K562 (cell line): ENCODE measurements around the gene RPL22. TPM values are rescaled to one million over a fixed set of nuclear protein-coding genes. Genes with fewer than 3 reads are reported as not detected.
A peak's percentile ranks its signal among the peaks of the same experiment; 100 is the strongest.

Experiments used
- CREB1 ChIP-seq, 2 experiments: sonication (generic) in 1 of 2; formaldehyde crosslinking in 1 of 2; IDR thresholded peaks; 2 replicates each; pipeline versions ENCODE4 v1.6.1 to v1.8.0; 2012 to 2022; ENCODE audit warnings: inconsistent platforms in 1 of 2, mild to moderate bottlenecking in 1 of 2, missing genetic modification reagents in 1 of 2, moderate library complexity in 1 of 2
- GTF3C2 ChIP-seq: IDR thresholded peaks from 3 replicates; pipeline ENCODE4 v1.6.1; 2011; ENCODE audit warnings: borderline replicate concordance, mild to moderate bottlenecking, moderate library complexity; ENCODE audit not compliant: insufficient read length; ENCODE audit errors: extremely low read depth
- HOMEZ ChIP-seq: fragments of 250-450 bp; sonication (Bioruptor Pico); IDR thresholded peaks from 2 replicates; pipeline ENCODE4 v1.4.0; 2020; ENCODE audit warnings: mild to moderate bottlenecking, moderate library complexity
- KLF10 ChIP-seq: fragments of 250-450 bp; sonication (Bioruptor Pico); IDR thresholded peaks from 2 replicates; pipeline ENCODE4 v1.6.1; 2021; ENCODE audit warnings: matching md5 sums
- MYNN ChIP-seq, 2 experiments: sonication (generic); formaldehyde crosslinking in 1 of 2; IDR thresholded peaks; 2 replicates each; pipeline versions ENCODE4 v1.5.0 to v1.6.1; 2016 to 2020; ENCODE audit warnings: antibody characterized with exemption in 1 of 2, missing genetic modification reagents in 1 of 2
- PTTG1 ChIP-seq: fragments of 450-650 bp; IDR thresholded peaks from 2 replicates; pipeline ENCODE4 v1.6.1; 2016; ENCODE audit warnings: low read depth, mild to moderate bottlenecking, missing genetic modification characterization, missing compliant biosample characterization
- RB1 ChIP-seq: fragments of 450-650 bp; IDR thresholded peaks from 2 replicates; pipeline ENCODE4 v1.6.1; 2017; ENCODE audit warnings: low read depth, mild to moderate bottlenecking
- SFPQ ChIP-seq: fragments of 200-400 bp; formaldehyde crosslinking; IDR thresholded peaks from 2 replicates; pipeline ENCODE4 v1.6.1; 2017; ENCODE audit warnings: mild to moderate bottlenecking, low read depth, low read length, moderate library complexity
- SIN3B ChIP-seq: fragments of 450-650 bp; IDR thresholded peaks from 2 replicates; pipeline ENCODE4 v1.6.1; 2017; ENCODE audit warnings: low read depth, mild to moderate bottlenecking, moderate library complexity
- ZBTB33 ChIP-seq: sonication (generic); formaldehyde crosslinking; IDR thresholded peaks from 2 replicates; pipeline ENCODE4 v1.8.1; 2023; ENCODE audit warnings: mild to moderate bottlenecking, missing genetic modification reagents
- ZNF212 ChIP-seq: fragments of 450-650 bp; formaldehyde crosslinking; IDR thresholded peaks from 2 replicates; pipeline ENCODE4 v1.4.0; 2020; ENCODE audit warnings: mild to moderate bottlenecking
- ZNF512 ChIP-seq: IDR thresholded peaks from 2 replicates; pipeline ENCODE4 v1.6.1; 2016; ENCODE audit warnings: missing genetic modification characterization, missing compliant biosample characterization
- ZNF780A ChIP-seq: fragments of 250-450 bp; sonication (Bioruptor Pico); IDR thresholded peaks from 2 replicates; pipeline ENCODE4 v1.5.0; 2021; ENCODE audit warnings: mild to moderate bottlenecking
- ZNF785 ChIP-seq: fragments of 250-450 bp; sonication (Bioruptor Pico); IDR thresholded peaks from 2 replicates; pipeline ENCODE4 v1.4.0; 2020; ENCODE audit warnings: mild to moderate bottlenecking
- polyA plus RNA-seq, 8 experiments: library from polyadenylated mRNA; depleted of rRNA in 4 of 8; stranded (reverse) in 5 of 8; unstranded in 3 of 8; fragments of >200 nt; fragmentation: Nextera tagmentation in 2 of 8; fragmentation: Illumina TruSeq in 1 of 8; extraction: Ambion mirVana in 2 of 8; extraction: Trizol in 1 of 8; gene quantifications; 2 replicates each; pipeline versions ENCODE4 v1.2.1 to v1.2.3, GENCODE V29; 2011 to 2014; ENCODE audit warnings: inconsistent platforms in 1 of 8, missing spikeins in 1 of 8
- total RNA-seq, 7 experiments: library from RNA; depleted of rRNA in 6 of 7; stranded (reverse); fragments of >200 nt in 6 of 7; fragmentation: Illumina TruSeq in 2 of 7; extraction: Trizol in 2 of 7; gene quantifications; 2 replicates each; pipeline versions ENCODE4 v1.2.1 to v1.2.3, GENCODE V29; 2011 to 2021; ENCODE audit warnings: low replicate concordance in 1 of 7

The RPL22 gene
- total and polyA plus RNA-seq, 9 of the 15 experiments (the other 6 are each of a cell fraction or from before 2014, with no cell fraction given), result 467 to 1,165 (median 607) TPM

- no peak for TF ChIP-seq SFPQ
- TF ChIP-seq MYNN (IDR thresholded peaks at IDR 0.05), result peak; percentile 75; the same call in 1 of the 2 replicates
- TF ChIP-seq MYNN (CRISPR knock-in tag; IDR thresholded peaks at IDR 0.05), result no peak
- TF ChIP-seq RB1, result peak; percentile 80
- no peak for TF ChIP-seq ZNF512
- TF ChIP-seq PTTG1 (tag), result 0 out of 2 replicates have a peak, but pooled peaks have one; percentile 31
- no peak for TF ChIP-seq ZNF212 (CRISPR knock-in tag)
- no peak for TF ChIP-seq ZNF780A (CRISPR knock-in tag)
- peak; percentile 87; the same call in 1 of the 2 replicates for TF ChIP-seq HOMEZ (CRISPR knock-in tag)
- TF ChIP-seq KLF10, result no peak
- TF ChIP-seq ZNF785 (CRISPR knock-in tag), result no peak
- peak; percentile 76 for TF ChIP-seq CREB1 (IDR thresholded peaks at IDR 0.05)
- TF ChIP-seq CREB1 (CRISPR knock-in tag; IDR thresholded peaks at IDR 0.05), result peak; percentile 82
- peak; percentile 78 for TF ChIP-seq ZBTB33 (CRISPR knock-in tag)
- no peak for TF ChIP-seq GTF3C2
- TF ChIP-seq SIN3B, result peak; percentile 82
Observed at GRCh38 chr1:6199298-6200187, at the start of gene RPL22 (continued).
